KBM-7 (cell line): ENCODE results near the gene RPS19.

Source experiments
- DNase-seq: peaks from one replicate; pipeline ENCODE4 v3.0.0-alpha.2; 2015
- in situ Hi-C: fragments of 300-500 bp; cut with MboI; formaldehyde crosslinking; loops from 2 replicates; pipeline ENCODE4 v1.14.3; 2020; ENCODE audit warnings: low sequenced_read_pairs, low pct_unique_long_range_greater_than_20kb, mixed read lengths

Gene RPS19

DNA sequence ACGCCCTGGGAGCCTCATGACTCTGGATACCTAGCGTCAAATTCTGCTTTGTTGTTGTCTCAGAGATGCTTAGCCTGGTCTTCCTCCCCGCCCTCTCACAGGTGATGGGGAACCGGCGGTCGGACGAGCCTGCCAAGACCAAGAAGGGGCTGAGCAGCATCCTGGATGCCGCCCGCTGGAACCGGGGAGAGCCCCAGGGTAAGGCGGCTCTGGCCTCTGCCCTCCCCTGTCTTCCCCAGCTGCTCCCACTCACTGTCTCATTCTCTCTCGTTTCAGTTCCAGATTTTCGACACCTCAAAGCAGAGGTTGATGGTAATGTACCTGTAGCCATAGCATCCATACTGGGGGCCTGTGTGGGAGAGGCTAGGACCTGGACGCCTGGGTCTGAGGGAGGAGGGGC is 34.3 kb downstream of the RPS19 start:
- in situ Hi-C loops, result no loop called here
- no peak for DNase-seq

DNA sequence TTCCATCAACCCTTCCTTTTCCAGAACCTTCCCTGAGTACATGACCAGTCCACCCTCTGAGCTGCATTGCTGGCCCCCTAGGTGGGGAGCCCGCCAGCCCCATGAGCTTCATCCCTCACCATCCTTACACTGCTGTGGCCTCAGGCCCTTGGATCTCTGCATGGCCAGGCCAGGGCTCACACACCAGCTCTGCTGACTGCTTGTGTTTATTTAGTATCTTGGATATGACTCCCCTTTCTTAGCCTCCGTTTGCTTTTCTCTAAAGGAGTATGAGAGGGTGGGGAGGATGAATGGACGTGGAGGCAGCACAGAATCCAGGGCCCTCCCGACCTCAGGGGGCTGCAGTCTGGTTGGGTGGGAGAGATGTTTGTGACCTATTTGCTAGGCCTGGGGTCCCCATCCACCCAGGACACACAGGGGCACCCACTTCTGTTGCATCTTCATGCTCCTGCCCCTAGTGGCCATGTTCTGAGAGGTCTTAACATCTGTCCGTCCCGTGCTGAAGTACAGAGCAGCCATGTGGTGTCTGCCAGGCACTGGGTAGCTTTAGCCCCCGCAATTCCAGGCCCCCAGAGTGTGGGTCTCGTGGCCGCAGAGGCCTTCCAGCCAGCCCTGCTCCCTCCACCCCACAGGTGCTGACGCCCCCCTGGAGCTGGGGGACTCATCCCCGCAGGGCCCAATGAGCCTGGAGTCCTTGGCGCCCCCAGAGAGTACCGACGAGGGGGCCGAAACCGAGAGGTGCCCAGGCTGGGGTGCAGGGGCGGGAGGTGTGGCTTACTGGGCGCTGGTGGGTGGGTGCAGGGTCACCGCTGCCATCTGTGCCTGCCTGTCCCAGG is 35.9 kb downstream of the RPS19 start:
- in situ Hi-C loops, result no loop called here
- DNase-seq, result no peak

DNA sequence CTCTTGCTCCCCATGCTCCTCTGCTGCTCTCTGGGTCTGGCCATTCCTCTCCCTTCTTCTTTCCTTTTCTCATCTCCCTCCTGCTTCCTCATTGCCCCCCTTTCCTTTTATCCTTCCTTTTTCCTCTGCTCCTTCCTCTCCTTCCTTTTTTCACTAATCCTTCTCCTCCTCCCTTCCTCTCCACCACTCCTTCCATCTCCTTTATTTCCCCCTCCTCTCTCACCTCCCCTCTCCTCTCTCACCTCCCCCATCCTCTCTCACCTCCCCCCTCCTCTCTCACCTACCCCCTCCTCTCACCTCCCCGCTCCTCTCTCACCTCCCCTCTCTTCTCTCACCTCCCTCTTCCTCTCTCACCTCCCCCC is 36.5 kb downstream of the RPS19 start:
- in situ Hi-C loops, result no loop called here
- DNase-seq, result no peak

DNA sequence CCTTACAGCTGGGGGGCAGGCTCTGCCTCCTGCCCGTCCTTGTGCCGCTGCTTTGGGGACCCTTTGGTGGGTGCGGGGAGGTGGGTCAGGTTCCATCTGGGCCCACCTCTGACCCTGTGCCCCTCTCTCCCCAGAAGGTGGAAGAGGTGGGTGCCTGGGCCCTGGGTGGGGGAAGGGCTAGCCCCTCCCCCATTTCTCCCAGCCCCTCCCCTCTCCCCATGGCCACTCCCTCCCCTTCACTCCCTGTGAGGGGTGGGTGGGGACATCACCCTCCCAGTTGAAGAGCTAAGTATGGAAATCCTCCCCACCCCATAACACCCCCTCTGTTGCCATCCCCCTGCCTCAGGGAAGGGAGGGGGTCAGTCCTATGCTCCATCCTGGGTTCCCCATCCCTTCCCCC is 37.1 kb downstream of the RPS19 start:
- DNase-seq, result no peak
- in situ Hi-C loops, result no loop called here

DNA sequence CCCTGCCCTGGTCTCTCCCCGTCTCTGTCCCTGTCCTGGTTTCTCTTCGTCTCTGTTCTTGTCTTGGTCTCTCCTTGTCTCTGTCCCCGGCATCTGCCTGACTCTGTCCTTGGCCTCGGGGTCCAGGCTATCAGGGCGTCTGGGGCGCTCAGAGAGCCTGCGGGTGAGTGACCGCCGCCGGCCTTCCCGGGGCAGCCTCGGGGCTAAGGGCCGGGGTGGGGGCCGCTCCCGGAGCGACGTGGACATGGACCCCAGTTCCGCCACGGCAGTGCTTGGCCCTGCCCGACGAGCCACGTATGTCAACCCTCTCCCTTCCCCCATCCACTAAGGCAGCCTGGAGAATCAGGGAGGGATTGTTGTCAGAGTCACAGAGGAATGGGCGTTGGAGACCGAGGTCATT is 37.8 kb downstream of the RPS19 start:
- DNase-seq, result no peak
- in situ Hi-C loops, result no loop called here

DNA sequence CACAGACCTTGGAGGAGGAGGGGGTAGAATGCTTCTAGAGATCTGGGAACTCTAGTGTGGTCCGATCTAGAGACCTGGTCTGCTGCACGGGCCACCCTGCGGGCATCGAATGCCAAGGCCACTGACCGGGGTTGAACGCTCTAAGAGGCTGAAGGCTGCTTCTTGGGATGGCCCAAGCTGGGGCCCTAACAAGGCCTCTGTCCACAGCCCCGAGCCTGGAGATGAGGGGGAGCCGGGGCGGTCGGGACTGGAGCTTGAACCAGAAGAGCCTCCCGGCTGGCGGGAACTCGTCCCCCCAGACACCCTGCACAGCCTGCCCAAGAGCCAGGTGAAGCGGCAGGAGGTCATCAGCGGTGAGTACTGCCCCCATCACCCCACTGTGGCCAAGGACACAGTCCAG is 38.2 kb downstream of the RPS19 start:
- in situ Hi-C loops, result no loop called here
- DNase-seq, result no peak

DNA sequence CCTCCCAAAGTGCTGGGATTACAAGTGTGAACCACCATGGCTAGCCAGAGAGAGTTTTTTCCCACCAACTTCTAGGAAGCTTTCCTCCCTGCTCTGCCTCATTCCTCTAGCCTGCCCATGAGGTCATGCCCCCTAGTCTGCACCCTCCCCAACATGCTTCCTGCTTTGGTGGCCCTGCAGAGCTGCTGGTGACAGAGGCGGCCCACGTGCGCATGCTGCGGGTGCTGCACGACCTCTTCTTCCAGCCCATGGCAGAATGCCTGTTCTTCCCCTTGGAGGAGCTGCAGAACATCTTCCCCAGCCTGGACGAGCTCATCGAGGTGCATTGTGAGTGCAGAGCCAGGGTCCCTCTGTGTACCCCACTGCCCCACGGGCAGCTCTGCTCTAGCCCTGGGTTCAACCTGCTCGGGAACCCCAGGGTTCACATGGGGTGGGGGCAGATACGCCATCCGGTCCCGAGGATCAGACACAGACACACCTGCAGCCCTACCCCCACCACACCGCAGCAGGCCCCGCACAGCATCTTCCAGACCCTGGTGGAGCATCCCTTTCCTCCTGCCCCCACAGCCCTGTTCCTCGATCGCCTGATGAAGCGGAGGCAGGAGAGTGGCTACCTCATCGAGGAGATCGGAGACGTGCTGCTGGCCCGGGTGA is 41.8 kb downstream of the RPS19 start:
- in situ Hi-C loops, result no loop called here
- no peak for DNase-seq

DNA sequence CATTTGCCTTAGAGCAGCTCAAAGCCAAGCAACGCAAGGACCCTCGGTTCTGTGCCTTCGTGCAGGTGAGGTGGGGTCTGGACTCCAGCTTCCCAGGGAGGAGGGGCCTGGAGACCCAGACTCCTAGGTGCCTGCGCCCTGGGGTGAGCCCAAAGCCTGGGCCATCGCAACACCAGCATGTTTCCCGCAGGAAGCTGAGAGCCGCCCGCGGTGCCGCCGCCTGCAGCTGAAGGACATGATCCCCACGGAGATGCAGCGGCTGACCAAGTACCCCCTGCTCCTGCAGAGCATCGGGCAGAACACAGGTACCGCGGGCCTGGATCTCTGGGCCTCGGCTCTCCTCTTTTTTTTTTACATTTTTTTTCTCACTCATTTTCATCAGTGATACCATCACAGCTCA is 42.5 kb downstream of the RPS19 start:
- no peak for DNase-seq

DNA sequence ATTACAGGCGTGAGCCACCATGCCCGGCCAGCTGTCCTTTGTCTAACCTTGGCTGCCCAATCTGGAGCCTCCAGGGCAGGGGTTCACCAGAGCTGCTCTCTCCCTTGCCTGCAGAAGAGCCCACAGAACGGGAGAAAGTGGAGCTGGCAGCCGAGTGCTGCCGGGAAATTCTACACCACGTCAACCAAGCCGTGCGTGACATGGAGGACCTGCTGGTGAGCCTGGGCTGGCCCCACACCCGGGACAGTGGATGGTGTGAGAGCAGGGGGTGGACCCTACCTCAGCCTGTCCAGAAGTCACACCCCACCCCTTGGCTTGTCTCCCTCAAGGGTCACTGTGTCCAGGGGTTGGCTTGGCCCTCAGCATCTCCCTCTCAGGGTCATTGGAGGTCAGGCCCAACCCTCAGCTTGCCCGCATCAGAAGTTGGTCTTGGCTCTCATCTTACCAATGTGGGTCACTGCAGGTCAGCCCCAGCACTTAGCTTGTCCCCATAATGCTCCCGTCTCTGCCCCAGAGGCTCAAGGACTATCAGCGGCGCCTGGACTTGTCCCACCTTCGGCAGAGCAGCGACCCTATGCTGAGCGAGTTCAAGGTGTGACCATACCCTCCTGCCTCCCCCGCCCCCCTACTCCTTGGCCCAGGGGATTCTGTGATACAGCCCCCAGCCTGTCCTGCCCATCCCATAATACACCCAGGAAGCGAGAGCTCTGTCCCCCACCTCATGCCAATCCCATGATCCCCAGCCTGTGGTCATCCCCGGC is 43.3 kb downstream of the RPS19 start:
- no peak for DNase-seq
- in situ Hi-C loops, result no loop called here

More for the DNA sequence above, 42.5 kb downstream of the RPS19 start:
- in situ Hi-C loops, result no loop called here

DNA sequence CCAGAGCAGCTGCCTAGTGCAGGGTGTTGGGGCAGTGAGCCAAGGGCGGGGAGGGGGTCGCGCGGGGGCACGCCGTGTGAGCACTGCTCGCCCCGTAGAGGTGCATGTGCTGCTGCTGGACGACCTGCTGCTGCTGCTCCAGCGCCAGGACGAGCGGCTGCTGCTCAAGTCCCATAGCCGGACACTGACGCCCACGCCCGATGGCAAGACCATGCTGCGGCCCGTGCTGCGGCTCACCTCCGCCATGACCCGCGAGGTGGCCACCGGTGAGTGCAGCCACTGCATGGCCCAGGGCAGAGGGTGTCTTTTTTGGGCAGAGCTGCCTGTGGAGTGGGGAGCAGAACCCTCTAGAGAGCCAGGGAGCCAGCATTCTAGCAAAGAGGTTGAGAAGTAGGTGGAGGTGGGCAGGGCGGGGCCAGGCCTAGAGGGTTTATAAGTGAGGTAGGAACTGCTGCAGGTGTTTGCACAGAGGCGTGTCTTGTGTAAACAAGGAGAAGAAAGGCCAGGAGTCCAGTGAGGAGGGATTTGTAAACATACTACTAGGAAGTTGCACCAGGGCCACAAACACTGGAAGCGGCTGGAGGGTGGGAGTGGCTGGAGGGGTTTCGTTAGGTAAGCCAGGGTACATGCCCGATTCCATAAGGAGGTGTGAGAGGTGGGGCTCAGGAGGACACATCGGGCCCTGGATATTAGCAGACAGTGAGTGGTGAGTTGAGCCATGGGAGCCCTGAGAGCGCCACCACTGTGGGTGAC is 44.2 kb downstream of the RPS19 start:
- no peak for DNase-seq
- in situ Hi-C loops, result no loop called here

DNA sequence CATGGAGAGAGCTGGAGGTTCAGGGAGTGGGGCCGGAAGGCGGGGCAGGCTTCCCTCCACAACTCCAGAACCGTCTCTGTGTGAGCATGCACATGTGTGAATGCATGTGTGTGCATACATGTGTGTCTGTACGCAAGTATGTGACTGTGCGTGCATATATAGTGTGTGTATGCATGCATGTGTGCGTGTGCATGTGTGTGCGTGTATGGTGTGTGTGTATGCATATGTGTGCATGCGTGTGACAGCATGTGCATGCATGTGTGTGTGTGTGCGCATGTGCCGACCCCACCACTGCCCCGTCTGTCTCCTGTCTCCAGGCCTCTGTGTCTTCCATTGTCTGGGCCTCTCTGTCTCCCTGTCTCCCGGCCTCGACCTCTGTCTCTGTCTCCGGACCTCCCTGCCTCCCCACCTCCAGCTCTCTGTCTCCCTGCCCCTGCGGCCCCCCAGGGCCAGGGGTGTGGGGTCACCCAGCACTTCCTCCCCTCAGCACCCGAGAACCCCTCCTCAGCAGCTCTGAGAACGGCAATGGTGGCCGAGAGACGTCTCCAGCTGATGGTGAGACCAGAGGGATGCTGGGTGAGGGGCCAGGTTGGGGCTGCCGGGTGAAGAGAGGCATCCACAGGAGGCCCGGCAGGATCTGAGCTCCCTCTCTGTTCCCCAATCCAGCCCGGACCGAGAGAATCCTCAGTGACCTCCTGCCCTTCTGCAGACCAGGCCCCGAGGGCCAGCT is 45.4 kb downstream of the RPS19 start:
- in situ Hi-C loops, result no loop called here
- no peak for DNase-seq

DNA sequence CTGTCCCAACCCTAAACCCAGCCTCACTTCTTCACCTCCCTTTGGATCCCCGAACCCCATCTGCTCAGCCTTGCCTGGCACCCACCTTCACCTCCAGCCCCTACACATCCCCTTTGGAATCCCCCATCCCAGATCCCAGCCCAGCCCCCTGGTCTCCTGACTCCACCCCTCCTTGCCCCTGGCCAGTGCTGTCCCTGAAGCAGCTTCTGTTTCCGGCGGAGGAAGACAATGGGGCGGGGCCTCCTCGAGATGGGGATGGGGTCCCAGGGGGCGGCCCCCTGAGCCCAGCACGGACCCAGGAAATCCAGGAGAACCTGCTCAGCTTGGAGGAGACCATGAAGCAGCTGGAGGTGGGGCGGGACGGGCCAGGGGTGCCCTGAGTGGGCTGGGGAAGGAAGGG is 46.2 kb downstream of the RPS19 start:
- in situ Hi-C loops, result no loop called here

DNA sequence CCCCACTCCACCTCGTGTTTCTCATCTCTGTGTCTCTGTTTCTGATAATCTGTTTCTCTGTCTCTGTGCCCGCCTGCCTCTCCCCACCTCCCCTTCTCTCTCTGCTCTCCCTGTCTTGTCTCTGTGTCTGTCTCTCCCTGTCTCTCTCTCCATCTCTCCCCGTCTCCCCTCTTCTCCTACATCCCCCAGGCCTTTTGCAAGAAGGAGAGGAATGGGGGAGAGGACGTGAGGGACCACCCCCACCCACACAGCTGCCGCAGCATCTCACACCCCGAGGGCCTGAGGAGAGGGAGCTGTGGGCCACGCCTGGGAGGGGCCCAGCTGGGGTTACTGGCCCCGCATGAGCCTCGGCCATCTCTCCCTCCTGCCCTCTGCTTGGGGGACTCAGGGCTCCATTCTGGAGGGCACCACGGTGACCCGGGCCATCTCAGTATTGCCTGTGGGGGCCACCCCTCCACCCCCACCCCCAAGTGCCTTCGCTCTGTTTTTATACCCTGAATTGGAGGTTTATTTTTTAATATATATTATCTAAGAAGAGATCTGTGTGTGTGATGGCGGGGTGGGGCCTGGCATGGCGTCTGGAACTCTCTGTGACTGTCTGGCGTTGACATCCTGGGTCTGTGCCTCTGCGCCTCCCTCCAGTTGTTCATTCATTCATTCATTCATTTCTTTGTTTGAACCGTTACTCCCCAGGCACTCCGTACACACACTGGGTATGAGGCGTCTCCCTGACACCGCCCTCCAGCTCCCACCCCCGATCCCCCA is 47.0 kb downstream of the RPS19 start:
- in situ Hi-C loops, result no loop called here
- no peak for DNase-seq

More for the DNA sequence above, 46.2 kb downstream of the RPS19 start:
- DNase-seq, result no peak

DNA sequence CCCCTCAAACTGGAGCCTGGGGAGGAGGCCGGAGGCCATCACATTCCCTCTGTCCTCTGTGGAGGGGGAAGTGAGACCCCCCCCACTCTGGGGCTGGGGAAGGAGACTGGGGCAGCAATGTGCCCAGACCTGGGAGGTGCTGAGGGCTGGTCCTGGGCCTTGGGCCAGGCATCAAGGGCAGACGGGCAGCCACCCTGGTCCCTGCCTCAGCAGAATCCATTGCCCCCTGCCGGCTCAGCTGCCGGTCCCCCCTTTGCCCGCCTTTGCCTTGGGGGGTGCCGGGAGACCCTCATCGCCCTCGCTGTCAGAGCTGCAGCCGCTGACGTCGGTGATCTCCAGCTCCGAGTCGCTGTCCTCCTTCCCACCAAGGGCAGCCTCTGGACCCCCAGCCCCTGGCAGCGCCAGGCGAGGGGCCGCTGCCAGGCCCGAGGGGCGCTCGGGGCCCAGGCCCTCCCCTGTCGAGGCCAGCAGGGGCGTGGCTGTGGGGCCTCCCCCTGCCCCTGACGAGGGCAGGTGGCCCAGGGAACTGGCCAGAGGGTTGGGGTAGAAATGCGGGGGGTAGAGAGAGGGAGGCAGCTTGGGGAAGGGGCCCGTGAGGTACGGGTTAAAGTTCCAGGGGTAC is 48.0 kb downstream of the RPS19 start:
- in situ Hi-C loops, result no loop called here
- DNase-seq, result no peak

DNA sequence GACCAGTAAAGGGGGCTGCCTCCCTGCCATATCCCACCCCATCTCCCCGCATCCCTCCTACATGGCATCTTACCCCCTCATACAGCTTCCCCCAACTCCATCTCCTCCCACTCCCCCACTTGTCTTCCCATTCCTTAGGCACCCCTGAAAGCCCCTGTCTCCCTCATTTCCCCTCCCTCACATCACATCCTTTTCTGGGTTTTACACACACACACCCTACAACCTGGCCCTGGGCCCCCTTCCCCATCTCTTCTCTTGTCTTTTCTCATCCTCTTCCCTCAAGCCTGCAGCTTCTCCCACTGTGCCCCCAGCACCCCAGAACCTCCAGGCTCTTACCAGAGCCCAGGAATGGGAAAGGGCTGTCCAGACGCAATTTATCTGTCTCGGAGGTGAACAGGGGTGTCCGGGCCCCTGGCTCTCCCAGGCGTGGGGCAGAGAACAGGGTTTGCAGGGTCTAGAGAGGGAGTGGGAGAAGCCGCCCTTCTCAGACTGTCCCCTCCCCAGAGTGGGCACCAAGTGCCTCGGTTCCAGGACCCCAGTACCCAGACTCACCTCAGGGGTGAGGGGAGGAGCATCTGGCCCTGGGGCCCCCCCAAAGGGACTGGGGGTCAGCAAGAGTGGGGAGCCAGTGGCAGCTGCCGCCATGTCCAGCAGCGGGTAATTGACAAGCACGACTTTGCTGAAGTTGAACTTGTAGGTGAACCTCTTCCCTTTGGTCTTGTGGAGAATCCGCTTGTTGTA is 48.8 kb downstream of the RPS19 start:
- DNase-seq, result no peak
- in situ Hi-C loops, result no loop called here

DNA sequence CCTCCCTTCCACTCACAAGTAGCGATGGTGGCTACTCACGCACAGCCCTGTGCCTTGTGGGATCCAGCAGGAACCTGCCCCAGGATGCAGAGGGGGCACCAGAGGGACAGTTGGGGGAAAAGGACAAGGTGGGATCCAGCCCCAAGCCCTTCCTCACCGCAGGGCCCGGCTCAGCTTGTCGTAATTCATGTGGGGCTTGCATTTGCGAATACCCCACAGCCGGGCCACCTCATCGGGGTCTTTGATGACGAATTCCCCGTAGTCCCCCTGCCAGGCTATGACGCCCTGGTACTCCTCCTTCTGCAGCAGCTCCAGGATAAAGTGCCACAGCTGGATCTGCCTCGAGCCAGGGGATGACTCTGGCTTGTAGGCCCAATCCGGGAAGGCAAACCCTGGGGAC is 49.7 kb downstream of the RPS19 start:
- in situ Hi-C loops, result no loop called here
- DNase-seq, result no peak
